ENCODE measurements around the gene TCERG1L.

DNA sequence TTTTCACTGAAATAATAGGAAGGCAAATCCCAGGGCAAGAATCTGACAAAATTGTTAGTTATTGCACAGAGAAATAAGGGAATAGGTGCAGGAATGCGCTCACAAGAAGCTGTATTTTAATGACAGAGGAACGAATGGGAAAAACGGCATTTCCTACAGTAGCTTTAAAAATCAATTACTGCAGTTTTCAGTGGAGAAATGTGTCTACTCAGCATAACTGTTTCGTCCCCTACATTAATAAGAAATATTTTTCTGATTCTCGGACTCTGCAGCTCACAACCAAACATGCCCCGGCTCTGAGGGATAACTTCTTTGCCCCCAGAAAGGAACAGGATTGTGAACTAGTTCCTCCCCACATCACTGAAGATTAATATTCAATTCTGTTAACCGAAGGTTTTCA, 44.9 kb upstream of the TCERG1L start:
- TF ChIP-seq POLR2AphosphoS5 (IDR thresholded peaks at IDR 0.05; ENCODE audit: low read depth, low read length): no peak
- no peak for TF ChIP-seq FOXM1 (IDR thresholded peaks at IDR 0.05; ENCODE audit: low read depth)
